LNCaP clone FGC (cell line): Measurements from ENCODE around the gene SLC25A47.

Source experiments
- DNase-seq: peaks from one replicate; pipeline ENCODE4 v3.0.0-alpha.2; 2011; ENCODE audit warnings: low read depth
- H3K4me3 ChIP-seq: 2 replicates; pipeline ENCODE4 v1.5.1; 2011; ENCODE audit warnings: mild to moderate bottlenecking, low read depth, low read length, control low read depth
- TF ChIP-seq, protein P1 (sequence below): IDR thresholded peaks from 2 replicates; pipeline ENCODE4 v1.5.1; 2012; ENCODE audit warnings: mild to moderate bottlenecking; ENCODE audit not compliant: control insufficient read depth, insufficient read depth; ENCODE audit errors: extremely low read depth

Gene SLC25A47

DNA sequence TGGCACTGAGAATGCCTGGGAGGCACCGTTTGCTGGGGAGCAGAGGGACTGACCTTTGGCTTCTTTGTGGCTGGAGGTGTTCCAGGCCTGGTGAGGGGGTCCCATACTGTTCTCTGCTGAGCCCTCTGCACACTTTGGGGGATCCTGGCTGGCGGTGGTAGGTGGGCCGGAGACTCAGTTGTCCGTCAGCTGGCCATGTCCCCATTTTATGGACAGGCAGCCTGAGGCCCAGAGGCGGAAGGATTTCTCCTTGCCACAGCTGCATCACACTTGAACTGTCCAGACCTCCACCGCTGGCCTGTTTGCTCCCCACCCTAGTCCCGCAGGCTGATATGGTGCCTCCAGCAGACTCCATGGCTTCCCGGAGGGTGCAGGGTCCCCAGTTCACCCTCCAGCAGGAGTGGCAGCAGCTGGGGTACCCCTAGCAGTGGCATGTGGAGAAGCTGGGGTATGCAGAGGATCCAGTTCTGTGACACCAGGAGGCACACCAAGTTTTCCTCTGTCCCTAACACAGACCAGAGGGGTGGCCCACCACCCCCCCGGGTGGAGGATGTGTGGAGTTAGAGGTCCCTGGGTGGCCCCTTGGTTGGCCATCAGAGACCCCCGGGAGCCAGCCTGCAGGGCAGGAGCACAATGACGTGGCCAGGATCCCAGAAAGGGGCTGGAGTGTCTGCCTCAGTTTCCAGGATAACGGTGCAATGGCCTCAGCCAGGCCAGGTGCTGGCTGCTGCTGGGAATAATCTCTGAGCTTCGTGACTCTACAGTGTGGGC, 31.6 kb upstream of the SLC25A47 start:
- TF ChIP-seq, protein P1, sequence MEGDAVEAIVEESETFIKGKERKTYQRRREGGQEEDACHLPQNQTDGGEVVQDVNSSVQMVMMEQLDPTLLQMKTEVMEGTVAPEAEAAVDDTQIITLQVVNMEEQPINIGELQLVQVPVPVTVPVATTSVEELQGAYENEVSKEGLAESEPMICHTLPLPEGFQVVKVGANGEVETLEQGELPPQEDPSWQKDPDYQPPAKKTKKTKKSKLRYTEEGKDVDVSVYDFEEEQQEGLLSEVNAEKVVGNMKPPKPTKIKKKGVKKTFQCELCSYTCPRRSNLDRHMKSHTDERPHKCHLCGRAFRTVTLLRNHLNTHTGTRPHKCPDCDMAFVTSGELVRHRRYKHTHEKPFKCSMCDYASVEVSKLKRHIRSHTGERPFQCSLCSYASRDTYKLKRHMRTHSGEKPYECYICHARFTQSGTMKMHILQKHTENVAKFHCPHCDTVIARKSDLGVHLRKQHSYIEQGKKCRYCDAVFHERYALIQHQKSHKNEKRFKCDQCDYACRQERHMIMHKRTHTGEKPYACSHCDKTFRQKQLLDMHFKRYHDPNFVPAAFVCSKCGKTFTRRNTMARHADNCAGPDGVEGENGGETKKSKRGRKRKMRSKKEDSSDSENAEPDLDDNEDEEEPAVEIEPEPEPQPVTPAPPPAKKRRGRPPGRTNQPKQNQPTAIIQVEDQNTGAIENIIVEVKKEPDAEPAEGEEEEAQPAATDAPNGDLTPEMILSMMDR = no peak
- DNase-seq = no peak
- no peak overlapping the region for H3K4me3 ChIP-seq

DNA sequence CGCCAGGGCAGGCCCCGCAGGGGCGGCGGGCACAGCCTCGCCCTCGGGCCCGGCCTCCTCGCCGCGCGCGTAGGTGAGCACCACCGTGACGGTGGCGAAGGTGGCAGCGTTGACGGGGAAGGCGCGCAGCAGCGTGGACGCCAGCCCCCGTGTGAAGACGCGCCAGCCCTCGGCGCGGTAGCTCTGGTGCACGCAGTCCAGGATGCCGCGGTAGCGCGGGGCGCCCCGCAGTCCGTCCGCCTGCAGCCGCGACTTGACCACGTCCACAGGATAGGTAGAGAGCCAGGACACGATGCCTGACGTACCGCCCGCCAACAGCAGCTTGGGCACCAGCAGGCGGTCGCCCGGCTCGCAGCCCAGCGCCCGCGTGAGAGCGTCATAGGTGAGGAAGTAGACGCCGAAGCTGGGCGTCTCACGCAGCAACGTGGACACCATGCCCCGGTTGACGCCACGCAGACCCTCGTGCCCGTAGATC, 30.8 kb upstream of the SLC25A47 start:
- DNase-seq = no peak
- no peak overlapping the region for H3K4me3 ChIP-seq
- TF ChIP-seq, protein P1 = no peak

DNA sequence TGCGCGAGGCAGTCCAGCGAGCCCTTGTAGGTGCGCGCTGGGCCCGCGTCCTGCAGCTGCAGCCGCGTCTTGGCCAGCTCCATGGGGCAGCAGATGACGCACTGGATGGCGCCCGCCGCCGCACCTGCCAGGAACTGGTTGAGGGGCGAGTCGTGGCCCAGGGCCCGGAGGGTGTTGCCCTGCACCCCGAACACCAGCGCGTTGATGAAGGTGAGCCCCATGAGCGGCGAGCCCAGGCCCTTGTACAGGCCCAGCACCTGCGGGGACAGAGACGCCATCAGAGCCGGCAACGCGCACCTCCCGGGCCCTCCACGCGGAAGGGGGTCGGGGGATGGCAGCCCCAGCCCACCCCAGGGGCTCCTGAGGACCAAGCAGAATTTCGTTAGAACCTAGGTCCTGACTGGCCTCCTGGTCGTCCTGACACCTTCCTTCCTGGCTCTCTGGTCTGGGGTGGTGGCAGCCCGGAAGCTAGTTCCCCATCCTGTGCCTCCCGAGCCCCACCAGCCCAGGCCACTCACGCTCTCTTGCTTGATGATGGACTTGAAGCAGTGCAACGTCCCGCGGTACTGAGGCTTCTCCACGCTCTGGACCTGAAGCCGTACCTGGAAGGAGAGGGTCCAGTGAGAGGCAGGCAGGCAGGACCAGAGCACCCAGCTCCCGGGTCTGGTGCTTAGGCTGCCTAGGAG, 30.2 kb upstream of the SLC25A47 start:
- TF ChIP-seq, protein P1 = no peak

DNA sequence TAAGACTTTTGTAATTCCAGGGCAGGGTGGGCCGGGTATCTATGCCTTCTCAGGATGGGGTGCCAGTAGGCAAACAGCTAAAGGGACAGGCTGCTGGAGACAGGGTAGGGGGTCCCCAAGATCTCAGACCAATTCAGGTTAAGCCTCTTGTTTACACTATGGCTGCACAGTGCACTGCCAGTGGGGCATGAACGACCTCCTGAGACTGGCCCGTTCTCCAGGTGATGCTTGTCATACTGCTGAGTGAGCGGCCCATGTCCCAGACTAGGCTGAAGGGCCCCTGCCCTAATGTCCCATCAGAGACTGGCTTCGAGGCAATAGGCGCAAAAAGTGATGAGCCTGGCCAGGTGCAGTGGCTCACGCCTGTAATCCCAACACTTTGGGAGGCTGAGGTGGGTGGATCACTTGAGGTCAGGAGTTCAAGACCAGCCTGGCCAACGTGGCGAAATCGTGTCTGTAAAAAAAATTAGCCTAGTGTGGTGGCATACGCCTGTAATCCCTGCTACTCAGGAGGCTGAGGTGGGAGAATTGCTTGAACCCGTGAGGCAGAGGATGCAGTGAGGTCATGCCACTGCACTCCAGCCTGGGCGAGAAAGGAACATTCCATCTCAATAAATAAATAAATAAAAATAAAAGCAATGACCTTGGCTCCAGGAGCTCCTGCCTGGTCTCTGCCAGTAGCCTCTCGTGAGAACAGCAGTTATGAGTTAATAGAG, 29.5 kb upstream of the SLC25A47 start:
- no peak for DNase-seq
- H3K4me3 ChIP-seq = no peak overlapping the region
- TF ChIP-seq, protein P1 = no peak

More for the DNA sequence above, 30.2 kb upstream of the SLC25A47 start:
- DNase-seq = no peak
- H3K4me3 ChIP-seq = no peak overlapping the region

DNA sequence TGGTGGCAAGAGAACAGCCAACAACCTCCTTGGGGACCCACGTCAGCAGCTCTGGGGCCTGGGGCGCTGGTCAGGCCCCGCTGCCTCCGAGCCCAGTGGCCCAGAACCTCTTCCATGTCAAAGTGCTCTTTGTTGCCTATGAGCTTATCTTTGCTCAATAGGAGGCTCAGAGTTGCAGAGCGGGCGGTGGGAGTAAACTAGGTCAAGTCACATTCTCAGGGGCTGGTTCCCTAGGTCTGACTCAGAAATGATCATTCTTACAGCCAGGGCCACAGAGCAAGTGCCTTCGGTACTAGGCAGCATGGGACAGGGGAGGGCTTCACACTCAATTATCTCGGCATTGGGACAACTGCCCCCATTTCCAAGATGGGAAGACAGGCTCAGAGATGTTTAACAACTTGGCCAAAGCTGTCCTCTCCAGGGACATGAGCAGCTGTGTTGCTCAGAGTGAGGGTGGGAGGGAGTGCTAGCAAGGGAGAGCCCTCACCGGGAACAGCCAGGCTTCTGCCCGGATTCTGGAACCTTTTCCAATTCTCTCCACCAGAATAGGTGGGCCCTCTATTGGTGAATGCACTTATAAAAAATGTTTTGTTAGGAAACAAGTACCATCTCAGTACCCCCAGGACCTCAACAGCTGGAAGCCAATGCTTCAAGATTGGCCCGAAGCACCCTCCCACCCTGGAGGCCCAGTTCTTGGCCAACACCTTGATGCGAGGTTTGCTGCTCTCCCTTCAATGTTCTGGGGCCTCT, 28.8 kb upstream of the SLC25A47 start:
- no peak for DNase-seq

DNA sequence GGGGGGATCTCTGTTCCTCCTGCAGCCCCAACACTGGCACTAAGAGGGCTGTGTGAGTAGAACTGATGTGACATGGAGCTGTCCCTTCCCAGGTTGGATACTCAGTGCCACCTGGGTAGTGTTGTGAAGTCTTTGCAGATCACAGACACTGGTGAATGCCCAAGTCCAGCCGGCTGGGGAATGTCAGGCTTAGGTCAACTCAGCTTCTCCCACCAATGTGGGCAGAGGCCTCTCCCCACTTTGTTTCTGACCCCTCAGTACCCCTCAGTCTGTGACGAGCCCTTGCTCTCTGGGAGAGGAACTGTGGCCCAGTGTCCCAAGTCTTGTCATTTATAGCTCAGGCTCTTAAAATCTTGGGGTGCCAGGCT, 28.2 kb upstream of the SLC25A47 start:
- no peak overlapping the region for H3K4me3 ChIP-seq
- TF ChIP-seq, protein P1 = no peak
- DNase-seq = no peak

More for the DNA sequence above, 28.8 kb upstream of the SLC25A47 start:
- TF ChIP-seq, protein P1 = no peak
- no peak overlapping the region for H3K4me3 ChIP-seq
